ENCODE results near the gene HOXB8.

The HOXB8 gene

GRCh38 chr17:48567646-48568354, 47.3 kb downstream of the HOXB8 start:
- TF ChIP-seq FOXP2 (optimal IDR thresholded peaks at IDR 0.05; ENCODE audit: borderline replicate concordance, extremely low read depth, extremely low read length, insufficient read depth) = no peak

- no peak for TF ChIP-seq SIN3A (IDR thresholded peaks at IDR 0.05; ENCODE audit: borderline replicate concordance, insufficient read depth, low read length)
- no peak for TF ChIP-seq FOXP2 (optimal IDR thresholded peaks at IDR 0.05; ENCODE audit: borderline replicate concordance, extremely low read depth, extremely low read length, insufficient read depth)
- TF ChIP-seq POLR2AphosphoS5 (IDR thresholded peaks at IDR 0.05; ENCODE audit: low read depth, low read length) = no peak
- TF ChIP-seq REST (IDR thresholded peaks at IDR 0.05; ENCODE audit: insufficient read depth in 1 of 2, low read depth in 2 of 2, low read length in 2 of 2) = no peak
- TF ChIP-seq TAF1 (IDR thresholded peaks at IDR 0.05; ENCODE audit: borderline replicate concordance, insufficient read depth, low read length) = no peak
These were observed 47.9 kb downstream of the HOXB8 start for GRCh38 chr17:48567209-48567608.

- no peak for TF ChIP-seq SIN3A (IDR thresholded peaks at IDR 0.05; ENCODE audit: borderline replicate concordance, insufficient read depth, low read length)
- no peak for TF ChIP-seq FOXP2 (optimal IDR thresholded peaks at IDR 0.05; ENCODE audit: borderline replicate concordance, extremely low read depth, extremely low read length, insufficient read depth)
- no peak for TF ChIP-seq REST (IDR thresholded peaks at IDR 0.05; ENCODE audit: insufficient read depth in 1 of 2, low read depth in 2 of 2, low read length in 2 of 2)
- TF ChIP-seq POLR2AphosphoS5 (IDR thresholded peaks at IDR 0.05; ENCODE audit: low read depth, low read length) = no peak
- no peak for TF ChIP-seq TAF1 (IDR thresholded peaks at IDR 0.05; ENCODE audit: borderline replicate concordance, insufficient read depth, low read length)
These were observed 48.4 kb downstream of the HOXB8 start for GRCh38 chr17:48566717-48567116.

GRCh38 chr17:48565925-48566710, 49.0 kb downstream of the HOXB8 start:
- TF ChIP-seq FOXP2 (optimal IDR thresholded peaks at IDR 0.05; ENCODE audit: borderline replicate concordance, extremely low read depth, extremely low read length, insufficient read depth) (no peak), POLR2AphosphoS5 (IDR thresholded peaks at IDR 0.05; ENCODE audit: low read depth, low read length) (no peak), TAF1 (IDR thresholded peaks at IDR 0.05; ENCODE audit: borderline replicate concordance, insufficient read depth, low read length) (no peak), SIN3A (IDR thresholded peaks at IDR 0.05; ENCODE audit: borderline replicate concordance, insufficient read depth, low read length) (no peak), REST (IDR thresholded peaks at IDR 0.05; ENCODE audit: insufficient read depth in 1 of 2, low read depth in 2 of 2, low read length in 2 of 2) (no peak)

- TF ChIP-seq REST (IDR thresholded peaks at IDR 0.05; ENCODE audit: insufficient read depth in 1 of 2, low read depth in 2 of 2, low read length in 2 of 2) (no peak), SIN3A (IDR thresholded peaks at IDR 0.05; ENCODE audit: borderline replicate concordance, insufficient read depth, low read length) (no peak), POLR2AphosphoS5 (IDR thresholded peaks at IDR 0.05; ENCODE audit: low read depth, low read length) (no peak), TAF1 (IDR thresholded peaks at IDR 0.05; ENCODE audit: borderline replicate concordance, insufficient read depth, low read length) (no peak), FOXP2 (optimal IDR thresholded peaks at IDR 0.05; ENCODE audit: borderline replicate concordance, extremely low read depth, extremely low read length, insufficient read depth) (no peak)
These were observed 50.0 kb downstream of the HOXB8 start for GRCh38 chr17:48565022-48565554.
